GM19025 (cell line): Measurements from ENCODE around the gene CXCL14.

Experiments
- ATAC-seq: cut with Tn5 transposase; IDR thresholded peaks from one replicate; pipeline ENCODE4 v1.9.1; 2021; ENCODE audit warnings: mild to moderate bottlenecking, low read depth, moderate library complexity; ENCODE audit not compliant: unreplicated experiment

Gene CXCL14

GRCh38 chr5:135598691-135599395, 20.1 kb upstream of the CXCL14 start:
- ATAC-seq, result no peak

GRCh38 chr5:135596788-135597187, 18.0 kb upstream of the CXCL14 start:
- no peak for ATAC-seq

GRCh38 chr5:135596157-135596763, 17.5 kb upstream of the CXCL14 start:
- ATAC-seq, result no peak

- no peak for ATAC-seq
These were observed 15.7 kb upstream of the CXCL14 start for GRCh38 chr5:135594416-135594960.

GRCh38 chr5:135593886-135594285, 15.1 kb upstream of the CXCL14 start:
- ATAC-seq, result no peak

- no peak for ATAC-seq
These were observed 14.3 kb upstream of the CXCL14 start for GRCh38 chr5:135593141-135593540.

GRCh38 chr5:135592312-135593045, 13.7 kb upstream of the CXCL14 start:
- ATAC-seq, result no peak

GRCh38 chr5:135591277-135591676, 12.5 kb upstream of the CXCL14 start:
- no peak for ATAC-seq

GRCh38 chr5:135589152-135589551, 10.4 kb upstream of the CXCL14 start:
- no peak for ATAC-seq

GRCh38 chr5:135587721-135588663, 9.2 kb upstream of the CXCL14 start:
- no peak for ATAC-seq

GRCh38 chr5:135584918-135585317, 6.1 kb upstream of the CXCL14 start:
- no peak for ATAC-seq

GRCh38 chr5:135584276-135584675, 5.5 kb upstream of the CXCL14 start:
- no peak for ATAC-seq

- ATAC-seq, result no peak
These were observed 3.4 kb upstream of the CXCL14 start for GRCh38 chr5:135582099-135582781.

- ATAC-seq, result no peak
These were observed 496 bp downstream of the CXCL14 start for GRCh38 chr5:135578305-135578684.

- no peak for ATAC-seq
These were observed 1.4 kb downstream of the CXCL14 start for GRCh38 chr5:135577421-135577820.

- no peak for ATAC-seq
These were observed 2.7 kb downstream of the CXCL14 start for GRCh38 chr5:135576075-135576599.

- ATAC-seq, result no peak
These were observed 4.3 kb downstream of the CXCL14 start for GRCh38 chr5:135574493-135574892.

- no peak for ATAC-seq
These were observed 6.9 kb downstream of the CXCL14 start for GRCh38 chr5:135571902-135572301.

GRCh38 chr5:135571066-135571609, 7.7 kb downstream of the CXCL14 start:
- ATAC-seq, result no peak
